SU-DHL-6 (cell line): Measurements from ENCODE around the gene FBXO27.
"Not testable (repeated sequence)": the region's sequence is repeated elsewhere in the genome, so short reads cannot be mapped to it uniquely, and the experiment has no call there.

Source experiments
- H2AFZ ChIP-seq: fragments of 200-600 bp; sonication (generic); 2 replicates; pipeline ENCODE4 v1.6.1; 2014; ENCODE audit warnings: low read depth, mild to moderate bottlenecking, moderate library complexity, mixed read lengths, antibody characterized with exemption, low read length; ENCODE audit not compliant: severe bottlenecking
- H3F3A ChIP-seq: fragments of 200-600 bp; shearing (Covaris generic); 2 replicates; pipeline ENCODE4 v1.6.0; 2016; ENCODE audit warnings: antibody characterized with exemption, mild to moderate bottlenecking; ENCODE audit not compliant: insufficient read depth
- H3K27ac ChIP-seq: fragments of 200-600 bp; sonication (generic); 2 replicates; pipeline ENCODE4 v1.5.1; 2016; ENCODE audit warnings: low read depth, mild to moderate bottlenecking, low read length, moderate library complexity, mixed read lengths
- H3K27me3 ChIP-seq: fragments of 200-600 bp; sonication (generic), shearing (Covaris generic); 2 replicates; pipeline ENCODE4 v1.6.0; 2014; ENCODE audit warnings: mild to moderate bottlenecking, low read length
- H3K36me3 ChIP-seq: fragments of 200-600 bp; sonication (generic); 2 replicates; pipeline ENCODE4 v1.6.1; 2014; ENCODE audit warnings: mild to moderate bottlenecking, low read length, mixed read lengths
- H3K4me2 ChIP-seq: fragments of 300-600, 200-600 bp; shearing (Covaris generic), sonication (generic); 2 replicates; pipeline ENCODE4 v1.6.0; 2014; ENCODE audit warnings: low read length, low read depth, mild to moderate bottlenecking; ENCODE audit not compliant: poor library complexity, severe bottlenecking
- H3K4me3 ChIP-seq: fragments of 200-600 bp; sonication (generic); 2 replicates; pipeline ENCODE4 v1.5.1; 2014; ENCODE audit warnings: antibody characterized with exemption, low read length, mild to moderate bottlenecking, mixed read lengths; ENCODE audit not compliant: insufficient read depth, poor library complexity, severe bottlenecking
- H3K79me2 ChIP-seq: fragments of 200-600 bp; sonication (generic); 2 replicates; pipeline ENCODE4 v1.6.1; 2014; ENCODE audit warnings: mild to moderate bottlenecking, low read length, moderate library complexity; ENCODE audit not compliant: insufficient read depth
- H3K9ac ChIP-seq: fragments of 200-600 bp; sonication (generic); 2 replicates; pipeline ENCODE4 v1.7.0; 2014; ENCODE audit warnings: mild to moderate bottlenecking, low read length
- H3K9me2 ChIP-seq: fragments of 200-600 bp; sonication (generic); replicated peaks from 2 replicates; pipeline ENCODE4 v1.6.1; 2014; ENCODE audit warnings: low read length; ENCODE audit not compliant: insufficient read depth
- H3K9me3 ChIP-seq: fragments of 200-600 bp; sonication (generic); 2 replicates; pipeline ENCODE4 v1.6.1; 2014; ENCODE audit warnings: low read length, mixed read lengths; ENCODE audit not compliant: insufficient read depth
- H4K20me1 ChIP-seq: fragments of 200-600 bp; sonication (generic); 2 replicates; pipeline ENCODE4 v1.6.1; 2014; ENCODE audit warnings: low read depth, mild to moderate bottlenecking, antibody characterized with exemption, low read length, moderate library complexity, mixed read lengths
- EZH2phosphoT487 ChIP-seq: fragments of 200-600 bp; sonication (generic), shearing (Covaris generic); conservative IDR thresholded peaks from 2 replicates; pipeline ENCODE4 v1.6.1; 2018; ENCODE audit warnings: mild to moderate bottlenecking, antibody characterized with exemption, low read length, moderate library complexity, mixed read lengths
- TF ChIP-seq, protein P1 (sequence below): fragments of 200-600 bp; sonication (generic); IDR thresholded peaks from one replicate; pipeline ENCODE4 v1.5.1; 2017; ENCODE audit warnings: antibody characterized with exemption, mild to moderate bottlenecking, low read length, moderate library complexity; ENCODE audit not compliant: insufficient read depth, poor library complexity, severe bottlenecking

FBXO27 gene

DNA sequence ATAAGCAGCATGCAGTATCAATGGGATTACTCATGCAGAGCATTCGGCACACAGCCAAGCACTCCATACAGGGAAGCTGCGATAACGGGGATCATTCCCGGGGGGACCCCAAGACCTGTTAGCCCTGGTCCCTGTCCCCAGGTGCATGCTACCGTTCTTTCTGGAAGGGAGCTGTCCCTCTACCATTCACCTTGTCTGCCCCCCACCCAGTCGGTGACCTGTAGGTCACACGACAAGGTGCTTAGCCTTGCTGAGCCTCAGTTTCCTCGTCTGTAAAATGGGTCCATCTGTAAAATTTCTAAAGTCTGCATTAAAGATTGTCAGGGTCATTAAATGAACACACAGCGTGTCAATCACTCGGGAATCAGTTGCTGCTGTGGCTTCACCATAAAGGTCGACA is 45.0 kb upstream of the FBXO27 start:
- Histone ChIP-seq H3K79me2 (no peaks in the 10 kb centered on the region), H2AFZ (no peak overlapping the region), H3K36me3 (no peaks in the 10 kb centered on the region), H3K4me2 (no peak overlapping the region), H4K20me1 (no peaks in the 10 kb centered on the region), H3K27ac (no peak overlapping the region), H3K9ac (no peak overlapping the region), H3K4me3 (no peak overlapping the region), H3K9me3 (no peaks in the 10 kb centered on the region), H3K27me3 (no peaks in the 10 kb centered on the region), H3F3A (no peaks in the 10 kb centered on the region), H3K9me2 (no peaks in the 10 kb centered on the region)
- TF ChIP-seq EZH2phosphoT487, result no peak
- TF ChIP-seq, protein P1, sequence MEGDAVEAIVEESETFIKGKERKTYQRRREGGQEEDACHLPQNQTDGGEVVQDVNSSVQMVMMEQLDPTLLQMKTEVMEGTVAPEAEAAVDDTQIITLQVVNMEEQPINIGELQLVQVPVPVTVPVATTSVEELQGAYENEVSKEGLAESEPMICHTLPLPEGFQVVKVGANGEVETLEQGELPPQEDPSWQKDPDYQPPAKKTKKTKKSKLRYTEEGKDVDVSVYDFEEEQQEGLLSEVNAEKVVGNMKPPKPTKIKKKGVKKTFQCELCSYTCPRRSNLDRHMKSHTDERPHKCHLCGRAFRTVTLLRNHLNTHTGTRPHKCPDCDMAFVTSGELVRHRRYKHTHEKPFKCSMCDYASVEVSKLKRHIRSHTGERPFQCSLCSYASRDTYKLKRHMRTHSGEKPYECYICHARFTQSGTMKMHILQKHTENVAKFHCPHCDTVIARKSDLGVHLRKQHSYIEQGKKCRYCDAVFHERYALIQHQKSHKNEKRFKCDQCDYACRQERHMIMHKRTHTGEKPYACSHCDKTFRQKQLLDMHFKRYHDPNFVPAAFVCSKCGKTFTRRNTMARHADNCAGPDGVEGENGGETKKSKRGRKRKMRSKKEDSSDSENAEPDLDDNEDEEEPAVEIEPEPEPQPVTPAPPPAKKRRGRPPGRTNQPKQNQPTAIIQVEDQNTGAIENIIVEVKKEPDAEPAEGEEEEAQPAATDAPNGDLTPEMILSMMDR, result no peak

DNA sequence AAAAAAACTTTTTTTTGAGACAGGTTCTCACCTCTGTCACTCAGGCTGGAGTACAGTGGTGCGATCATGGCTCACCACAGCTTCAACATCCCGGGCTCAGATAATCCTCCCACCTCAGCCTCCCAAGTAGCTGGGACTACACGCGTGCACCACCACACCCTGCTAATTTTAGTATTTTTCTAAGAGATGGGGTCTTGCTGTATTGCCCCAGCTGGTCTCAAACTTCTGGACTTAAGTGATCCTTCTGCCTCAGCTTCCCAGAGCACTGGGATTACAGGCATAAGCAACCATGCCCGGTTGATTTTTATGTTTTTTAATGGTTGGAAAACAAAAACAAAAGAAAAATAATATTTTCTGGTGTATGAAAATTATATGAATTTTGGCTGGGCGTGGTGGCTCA is 42.6 kb upstream of the FBXO27 start:
- no peaks in the 10 kb centered on the region for H3K79me2 ChIP-seq
- H3K9me3 ChIP-seq, result no peaks in the 10 kb centered on the region
- no peaks in the 10 kb centered on the region for H3K36me3 ChIP-seq
- TF ChIP-seq, protein P1, result no peak
- no peak for TF ChIP-seq EZH2phosphoT487
- H4K20me1 ChIP-seq, result no peaks in the 10 kb centered on the region
- no peaks in the 10 kb centered on the region for H3K9me2 ChIP-seq
- no peak overlapping the region for H3K27ac ChIP-seq
- no peak overlapping the region for H2AFZ ChIP-seq
- no peak overlapping the region for H3K4me2 ChIP-seq
- H3K9ac ChIP-seq, result no peak overlapping the region
- no peaks in the 10 kb centered on the region for H3K27me3 ChIP-seq
- no peaks in the 10 kb centered on the region for H3F3A ChIP-seq
- no peak overlapping the region for H3K4me3 ChIP-seq

DNA sequence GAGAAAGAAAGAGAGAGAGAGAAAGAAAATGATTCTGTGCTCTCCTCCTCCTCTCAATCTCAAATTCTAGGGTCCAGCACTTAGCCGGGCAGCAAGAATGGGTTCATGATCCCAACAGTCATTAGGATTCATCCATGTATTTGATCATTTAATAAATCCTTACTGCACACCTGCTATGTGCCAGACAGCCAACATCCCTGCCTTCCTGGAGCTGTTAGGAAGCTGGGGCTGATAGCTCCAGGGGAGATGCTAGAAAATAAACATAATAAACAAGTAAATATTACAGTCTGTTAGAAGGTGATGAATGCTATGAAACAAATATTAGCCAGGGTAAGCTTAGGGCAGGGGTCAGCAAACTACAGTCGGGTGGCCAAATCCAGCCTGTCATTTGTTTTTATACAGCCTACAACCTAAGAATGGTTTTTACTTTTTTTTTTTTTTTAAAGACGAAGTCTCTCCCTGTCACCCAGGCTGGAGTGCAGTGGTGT is 41.9 kb upstream of the FBXO27 start:
- H3K36me3 ChIP-seq, result no peaks in the 10 kb centered on the region
- no peak overlapping the region for H3K4me3 ChIP-seq
- H3K4me2 ChIP-seq, result no peak overlapping the region
- no peaks in the 10 kb centered on the region for H3K9me2 ChIP-seq
- no peak overlapping the region for H2AFZ ChIP-seq
- TF ChIP-seq EZH2phosphoT487, result no peak
- TF ChIP-seq, protein P1, result no peak
- H3K9me3 ChIP-seq, result no peaks in the 10 kb centered on the region
- no peaks in the 10 kb centered on the region for H3F3A ChIP-seq
- H3K79me2 ChIP-seq, result no peaks in the 10 kb centered on the region
- H3K9ac ChIP-seq, result no peak overlapping the region
- no peaks in the 10 kb centered on the region for H4K20me1 ChIP-seq
- H3K27ac ChIP-seq, result no peak overlapping the region
- no peaks in the 10 kb centered on the region for H3K27me3 ChIP-seq

DNA sequence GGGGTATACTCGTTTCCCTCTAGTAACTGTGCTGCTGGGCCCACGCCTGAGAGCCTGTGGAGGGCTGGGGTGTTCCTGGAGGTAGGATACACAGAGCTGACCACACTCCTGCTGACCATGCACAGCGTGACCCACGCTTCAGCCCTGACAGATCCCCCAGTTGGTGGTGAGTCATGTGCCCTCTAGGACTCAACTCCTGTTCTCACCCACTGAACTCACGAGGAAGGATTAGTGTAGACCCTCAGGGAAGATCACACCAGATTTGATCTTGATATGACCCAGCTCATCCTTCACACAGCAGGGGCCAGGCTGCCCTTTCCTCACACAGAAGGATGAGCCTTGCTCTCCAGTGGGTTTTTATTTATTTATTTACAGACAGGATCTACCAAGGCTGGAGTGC is 38.5 kb upstream of the FBXO27 start:
- no peaks in the 10 kb centered on the region for H3K79me2 ChIP-seq
- H3K27ac ChIP-seq, result no peak overlapping the region
- H2AFZ ChIP-seq, result no peak overlapping the region
- no peak overlapping the region for H3K4me2 ChIP-seq
- no peaks in the 10 kb centered on the region for H3K36me3 ChIP-seq
- no peaks in the 10 kb centered on the region for H3K27me3 ChIP-seq
- H3F3A ChIP-seq, result no peaks in the 10 kb centered on the region
- no peaks in the 10 kb centered on the region for H3K9me3 ChIP-seq
- TF ChIP-seq EZH2phosphoT487, result no peak
- TF ChIP-seq, protein P1, result no peak
- no peak overlapping the region for H3K9ac ChIP-seq
- H3K4me3 ChIP-seq, result no peak overlapping the region
- H3K9me2 ChIP-seq, result no peaks in the 10 kb centered on the region
- H4K20me1 ChIP-seq, result no peaks in the 10 kb centered on the region

DNA sequence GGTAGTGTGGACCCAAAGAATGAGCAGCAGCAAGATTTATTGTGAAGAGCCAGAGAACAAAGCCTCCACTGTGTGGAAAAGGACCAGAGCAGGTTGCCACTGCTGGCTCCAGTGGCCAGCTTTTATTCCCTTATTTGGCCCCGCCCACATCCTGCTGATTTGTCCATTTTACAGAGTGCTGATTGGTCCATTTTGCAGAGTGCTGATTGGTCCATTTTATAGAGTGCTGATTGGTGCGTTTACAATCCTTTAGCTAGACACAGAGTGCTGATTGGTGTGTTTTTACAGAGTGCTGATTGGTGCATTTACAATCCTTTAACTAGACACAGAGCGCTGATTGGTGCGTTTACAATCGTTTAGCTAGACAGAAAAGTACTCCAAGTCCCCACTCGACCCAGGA is 35.9 kb upstream of the FBXO27 start:
- not testable (repeated sequence) for H3K9me3 ChIP-seq, H3K4me3 ChIP-seq, H3F3A ChIP-seq, H4K20me1 ChIP-seq, H3K79me2 ChIP-seq, H3K4me2 ChIP-seq, H3K27ac ChIP-seq, H2AFZ ChIP-seq, H3K9me2 ChIP-seq, H3K27me3 ChIP-seq, H3K36me3 ChIP-seq, H3K9ac ChIP-seq
